ENCODE data around the gene CDC37L1. TPM values are rescaled to one million over a fixed set of nuclear protein-coding genes. Genes with fewer than 3 reads are reported as not detected.

Gene CDC37L1
- total RNA-seq, 2 donors from 2014 or later: 18.4 to 22.2 TPM

DNA sequence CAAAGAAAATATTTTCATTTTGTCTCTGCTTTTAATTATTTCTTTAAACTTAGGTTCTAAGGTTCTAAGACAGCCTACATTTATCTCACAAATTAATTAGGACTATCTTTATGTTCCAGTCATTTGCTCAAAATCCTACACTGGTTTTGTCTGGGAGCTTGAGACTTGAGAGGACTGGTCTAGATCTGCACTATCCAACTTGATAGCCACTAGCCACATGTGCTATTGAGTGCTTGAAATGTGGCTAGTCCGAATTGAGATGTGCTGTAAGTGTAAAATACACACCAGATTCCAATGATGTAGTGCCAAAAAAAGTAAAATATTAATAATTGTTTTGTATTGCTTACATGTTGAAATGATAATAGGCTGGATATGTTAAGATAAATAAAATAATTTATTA is 7.2 kb downstream of the CDC37L1 start:
- no peaks in the 10 kb centered on the region for H3K27me3 Mint-ChIP-seq (ENCODE audit: insufficient read depth)
- 100% methylated on average over 1 of the region's 1 CpG; no CpG with 5 or more reads in 1 of the 2 experiments for WGBS, 2 experiments (ENCODE audit: insufficient coverage in 1 of 2, insufficient read length in 1 of 2)
- no peak for DNase-seq
- Histone ChIP-seq H3K4me3 (ENCODE audit: low read length) (no peak overlapping the region), H3K36me3 (ENCODE audit: control insufficient read depth, insufficient read depth, low read length) (peaks cover 31% of the 10 kb centered on the region), H3K9me3 (ENCODE audit: control insufficient read depth, low read length) (no peaks in the 10 kb centered on the region), H3K27me3 (ENCODE audit: control insufficient read depth, insufficient read depth, low read length, poor library complexity, severe bottlenecking) (no peaks in the 10 kb centered on the region), H3K9ac (ENCODE audit: extremely low read depth, low read length, poor library complexity, severe bottlenecking) (no peak overlapping the region), H3K4me1 (ENCODE audit: control insufficient read depth, insufficient read depth, low read length) (peaks cover 7% of the 10 kb centered on the region), H3K27ac (ENCODE audit: low read depth, low read length) (no peak overlapping the region)
- H3K27ac Mint-ChIP-seq: no peak overlapping the region
- no peaks in the 10 kb centered on the region for H3K9me3 Mint-ChIP-seq
- no peak overlapping the region for H3K4me3 Mint-ChIP-seq
- peaks cover 30% of the 10 kb centered on the region for H3K36me3 Mint-ChIP-seq (ENCODE audit: low read depth)
- TF ChIP-seq, protein P1, sequence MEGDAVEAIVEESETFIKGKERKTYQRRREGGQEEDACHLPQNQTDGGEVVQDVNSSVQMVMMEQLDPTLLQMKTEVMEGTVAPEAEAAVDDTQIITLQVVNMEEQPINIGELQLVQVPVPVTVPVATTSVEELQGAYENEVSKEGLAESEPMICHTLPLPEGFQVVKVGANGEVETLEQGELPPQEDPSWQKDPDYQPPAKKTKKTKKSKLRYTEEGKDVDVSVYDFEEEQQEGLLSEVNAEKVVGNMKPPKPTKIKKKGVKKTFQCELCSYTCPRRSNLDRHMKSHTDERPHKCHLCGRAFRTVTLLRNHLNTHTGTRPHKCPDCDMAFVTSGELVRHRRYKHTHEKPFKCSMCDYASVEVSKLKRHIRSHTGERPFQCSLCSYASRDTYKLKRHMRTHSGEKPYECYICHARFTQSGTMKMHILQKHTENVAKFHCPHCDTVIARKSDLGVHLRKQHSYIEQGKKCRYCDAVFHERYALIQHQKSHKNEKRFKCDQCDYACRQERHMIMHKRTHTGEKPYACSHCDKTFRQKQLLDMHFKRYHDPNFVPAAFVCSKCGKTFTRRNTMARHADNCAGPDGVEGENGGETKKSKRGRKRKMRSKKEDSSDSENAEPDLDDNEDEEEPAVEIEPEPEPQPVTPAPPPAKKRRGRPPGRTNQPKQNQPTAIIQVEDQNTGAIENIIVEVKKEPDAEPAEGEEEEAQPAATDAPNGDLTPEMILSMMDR (conservative IDR thresholded peaks at IDR 0.05): no peak
- H3K4me1 Mint-ChIP-seq: peaks cover 27% of the 10 kb centered on the region

DNA sequence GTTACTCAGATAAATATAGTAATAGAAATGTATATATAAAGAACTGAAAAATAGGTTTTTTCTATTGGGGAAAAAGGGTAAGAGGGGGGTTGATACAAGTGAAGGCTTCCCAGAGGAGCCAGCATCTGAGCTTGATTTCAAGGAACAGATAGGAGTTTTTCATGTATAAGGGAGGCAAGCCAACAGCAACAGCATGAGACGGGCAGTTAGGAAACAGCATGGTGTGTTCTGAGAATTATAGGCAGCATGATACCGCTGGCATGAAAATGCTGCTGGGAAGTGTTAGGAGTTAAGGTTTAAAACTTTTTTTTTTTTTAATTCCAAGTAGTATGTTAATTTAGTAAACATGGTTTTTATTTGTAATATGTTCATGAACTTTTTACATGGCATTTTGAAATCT is 9.7 kb downstream of the CDC37L1 start:
- Mint-ChIP-seq H3K4me1 (peaks cover 21% of the 10 kb centered on the region), H3K27me3 (ENCODE audit: insufficient read depth) (no peaks in the 10 kb centered on the region), H3K4me3 (no peak overlapping the region), H3K9me3 (no peaks in the 10 kb centered on the region), H3K36me3 (ENCODE audit: low read depth) (peaks cover 35% of the 10 kb centered on the region), H3K27ac (no peak overlapping the region)
- DNase-seq: no peak
- H3K4me1 ChIP-seq (ENCODE audit: control insufficient read depth, insufficient read depth, low read length): peaks cover 7% of the 10 kb centered on the region
- H3K4me3 ChIP-seq (ENCODE audit: low read length): no peak overlapping the region
- H3K36me3 ChIP-seq (ENCODE audit: control insufficient read depth, insufficient read depth, low read length): peaks cover 35% of the 10 kb centered on the region
- TF ChIP-seq, protein P1 (conservative IDR thresholded peaks at IDR 0.05): no peak
- H3K9ac ChIP-seq (ENCODE audit: extremely low read depth, low read length, poor library complexity, severe bottlenecking): no peak overlapping the region
- H3K9me3 ChIP-seq (ENCODE audit: control insufficient read depth, low read length): no peaks in the 10 kb centered on the region
- H3K27ac ChIP-seq (ENCODE audit: low read depth, low read length): no peak overlapping the region
- 96% methylated on average over 2 of the region's 2 CpGs; no CpG with 5 or more reads in 1 of the 2 experiments for WGBS, 2 experiments (ENCODE audit: insufficient coverage in 1 of 2, insufficient read length in 1 of 2)
- no peaks in the 10 kb centered on the region for H3K27me3 ChIP-seq (ENCODE audit: control insufficient read depth, insufficient read depth, low read length, poor library complexity, severe bottlenecking)

DNA sequence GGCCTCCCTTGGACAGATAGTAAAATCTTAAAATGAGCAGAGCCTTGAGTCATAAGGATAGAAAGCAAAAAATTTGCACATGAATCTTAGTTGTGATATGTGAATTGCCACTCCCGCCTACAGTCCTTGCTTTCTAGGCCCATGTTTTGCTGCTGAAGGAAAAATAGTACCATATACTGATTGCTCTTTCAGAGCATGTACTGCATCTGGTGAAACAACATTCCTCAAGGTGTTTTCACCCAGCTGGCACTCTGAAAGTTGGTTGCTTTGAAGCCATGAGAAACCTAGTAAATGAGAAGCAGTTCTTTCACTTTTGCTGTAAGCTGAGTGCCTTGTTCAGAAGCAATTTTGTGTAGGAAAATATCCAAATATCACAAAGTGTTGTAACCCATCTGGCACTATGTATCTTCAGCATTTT is 10.3 kb downstream of the CDC37L1 start:
- DNase-seq: no peak
- H3K36me3 ChIP-seq (ENCODE audit: control insufficient read depth, insufficient read depth, low read length): peaks cover 39% of the 10 kb centered on the region
- no peak overlapping the region for H3K9ac ChIP-seq (ENCODE audit: extremely low read depth, low read length, poor library complexity, severe bottlenecking)
- TF ChIP-seq, protein P1 (conservative IDR thresholded peaks at IDR 0.05): no peak
- no peaks in the 10 kb centered on the region for H3K27me3 ChIP-seq (ENCODE audit: control insufficient read depth, insufficient read depth, low read length, poor library complexity, severe bottlenecking)
- Mint-ChIP-seq H3K36me3 (ENCODE audit: low read depth) (peaks cover 41% of the 10 kb centered on the region), H3K27me3 (ENCODE audit: insufficient read depth) (no peaks in the 10 kb centered on the region), H3K9me3 (no peaks in the 10 kb centered on the region), H3K4me3 (no peak overlapping the region), H3K4me1 (peaks cover 15% of the 10 kb centered on the region), H3K27ac (no peak overlapping the region)
- no peak overlapping the region for H3K4me3 ChIP-seq (ENCODE audit: low read length)
- H3K27ac ChIP-seq (ENCODE audit: low read depth, low read length): no peak overlapping the region
- peaks cover 7% of the 10 kb centered on the region for H3K4me1 ChIP-seq (ENCODE audit: control insufficient read depth, insufficient read depth, low read length)
- 93 to 100% methylated on average over 1 of the region's 1 CpG for WGBS, 2 experiments (ENCODE audit: insufficient coverage in 1 of 2, insufficient read length in 1 of 2)
- H3K9me3 ChIP-seq (ENCODE audit: control insufficient read depth, low read length): no peaks in the 10 kb centered on the region

Measured in endodermal cell (in vitro differentiated cells).